Panc1 (cell line): ENCODE data around the gene KCNJ9.

Experiments
- CTCF ChIP-seq: fragments of 450-650 bp; IDR thresholded peaks from 2 replicates; pipeline ENCODE4 v1.5.1; 2017; ENCODE audit warnings: mild to moderate bottlenecking
- POLR2AphosphoS5 ChIP-seq: IDR thresholded peaks from 2 replicates; pipeline ENCODE4 v1.6.1; 2012; ENCODE audit warnings: mild to moderate bottlenecking, low read depth, low read length, moderate library complexity
- REST ChIP-seq, 2 experiments: IDR thresholded peaks; 2 replicates each; pipeline ENCODE4 v1.6.1; 2011 to 2012; ENCODE audit warnings: low read depth in 2 of 2, control low read depth in 1 of 2, low read length in 1 of 2, mild to moderate bottlenecking in 1 of 2, moderate library complexity in 1 of 2; ENCODE audit not compliant: insufficient read depth in 1 of 2

- no peak for TF ChIP-seq CTCF
- no peak for TF ChIP-seq POLR2AphosphoS5
- TF ChIP-seq REST (IDR thresholded peaks at IDR 0.05; ENCODE audit: insufficient read depth in 1 of 2, low read depth in 2 of 2, low read length in 1 of 2) = no peak
These were observed 35.2 kb downstream of the KCNJ9 start for GRCh38 chr1:160116283-160117147.
